Hematopoietic multipotent progenitor cell treated with erythropoietin and hydrocortisone succinate and interleukin-3 and kit ligand, for 15 days (in vitro differentiated cells): ENCODE results near the gene GATA2.

Source experiments
- DNase-seq: peaks from one replicate; pipeline ENCODE4 v3.0.0-alpha.2; 2015; ENCODE audit warnings: low spot score

Gene GATA2

DNA sequence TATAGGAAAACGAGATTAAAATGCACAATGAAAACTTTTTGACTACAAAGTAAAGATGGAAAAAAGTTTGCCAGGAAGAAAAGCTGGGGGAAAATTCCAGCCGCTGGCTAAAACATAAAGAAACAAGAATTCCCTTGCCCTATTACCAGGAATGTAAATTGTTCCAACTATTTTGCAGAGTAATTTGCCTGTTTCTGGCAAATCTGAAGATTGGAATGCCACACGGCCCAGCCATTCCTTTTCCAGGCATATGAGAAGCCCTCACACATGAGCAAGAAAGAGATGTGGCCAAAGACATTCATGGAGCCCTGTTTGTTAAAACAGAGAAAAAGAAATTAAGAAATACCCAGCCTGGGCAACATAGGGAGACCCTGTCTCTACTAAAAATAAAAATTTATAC lies 8.4 kb upstream of the GATA2 start:
- no peak for DNase-seq

DNA sequence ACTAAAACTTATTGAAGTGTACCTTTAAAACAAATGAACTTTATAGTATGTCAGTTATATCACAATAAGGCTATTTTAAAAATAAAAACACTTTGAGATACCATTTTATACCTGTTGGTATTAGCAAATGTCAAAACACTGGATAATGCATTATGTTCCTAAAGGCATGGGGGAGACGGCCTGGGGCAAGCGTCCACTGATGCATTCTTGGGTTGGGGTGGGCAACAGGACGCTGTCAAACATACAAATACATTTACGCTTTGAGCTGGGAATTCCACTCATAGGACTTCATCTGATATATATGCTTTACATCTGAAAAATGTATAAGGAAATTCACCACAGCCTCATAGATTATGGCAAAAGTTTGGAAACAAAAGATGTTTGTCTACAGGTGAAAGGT lies 7.6 kb upstream of the GATA2 start:
- no peak for DNase-seq

DNA sequence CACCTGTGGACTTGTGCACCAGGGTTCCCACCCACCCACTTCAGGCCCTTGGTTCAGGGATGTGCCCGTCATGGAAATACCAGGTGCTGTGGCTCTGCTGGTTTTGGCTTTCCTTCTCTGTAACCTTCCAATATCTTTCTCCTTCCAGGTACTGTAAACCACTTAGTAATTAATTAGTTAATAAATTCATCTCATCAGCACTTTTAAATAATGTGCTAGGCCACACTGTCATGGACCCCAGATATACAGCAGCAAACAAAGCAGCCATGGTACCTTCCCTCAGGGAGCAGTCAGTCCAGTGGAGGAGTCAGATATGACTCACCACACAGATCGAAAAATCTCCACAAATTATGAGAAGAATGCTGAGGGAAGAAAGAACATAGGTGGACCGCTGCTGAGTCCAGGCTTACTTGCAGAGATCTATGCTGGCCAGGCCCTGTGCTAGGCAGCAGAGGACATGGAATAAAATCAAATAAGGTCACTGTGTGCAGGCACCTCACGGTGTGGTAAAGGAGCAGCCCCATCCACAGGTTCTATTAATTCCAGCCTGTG lies 6.8 kb upstream of the GATA2 start:
- no peak for DNase-seq

DNA sequence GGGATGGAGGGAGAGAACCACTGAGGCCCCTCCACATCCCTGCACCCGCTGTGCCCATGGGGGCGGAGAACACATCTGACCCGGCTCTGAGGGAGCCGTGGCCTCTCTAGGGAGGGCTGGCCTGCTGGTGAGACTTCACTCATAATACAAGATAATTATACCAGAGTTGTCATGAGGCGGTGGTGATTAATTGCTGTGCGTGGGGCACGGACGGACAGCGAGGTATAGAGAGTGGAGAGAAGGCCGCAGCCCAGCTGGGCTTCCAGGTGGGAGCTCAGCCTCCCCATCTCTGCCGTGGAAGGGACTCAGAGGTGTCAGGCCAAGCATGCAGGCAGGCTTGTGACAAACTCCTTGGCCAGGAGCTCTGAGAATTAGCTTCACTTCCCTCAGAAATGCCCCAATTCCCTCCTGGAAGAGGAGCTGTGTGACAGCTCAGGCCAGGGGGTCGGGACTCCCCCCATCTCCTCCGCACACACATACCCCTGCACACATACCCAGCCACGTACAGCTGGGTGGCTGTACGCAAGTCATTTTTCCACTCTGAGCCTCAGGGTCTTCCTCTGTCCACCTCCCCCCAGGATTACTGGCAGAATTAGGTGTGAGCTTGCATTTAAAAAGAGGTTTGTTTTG lies 6.0 kb upstream of the GATA2 start:
- no peak for DNase-seq

DNA sequence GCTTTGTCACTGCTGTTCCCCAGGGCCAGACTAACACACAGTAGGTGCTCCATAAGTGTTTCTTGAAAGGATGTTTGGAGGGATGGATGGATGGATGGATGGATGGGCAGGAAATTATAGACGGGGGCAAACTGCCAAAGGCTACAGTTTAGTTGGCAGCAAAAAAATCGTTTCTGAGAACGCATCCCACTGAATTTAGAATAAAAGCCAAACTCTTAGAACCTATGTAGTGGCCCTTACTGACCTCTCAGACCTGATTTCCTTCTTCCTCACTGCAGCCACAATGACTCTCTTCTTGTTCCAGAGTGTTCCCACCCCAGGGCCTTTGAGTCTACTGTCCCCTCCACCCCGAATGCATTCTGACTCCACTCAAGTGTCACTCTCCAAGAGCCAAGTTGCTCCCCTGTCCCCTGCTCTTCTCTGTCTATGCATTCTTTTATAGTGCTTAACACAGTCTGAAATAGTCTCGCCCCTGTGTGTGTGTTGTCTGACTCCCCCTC lies 5.2 kb upstream of the GATA2 start:
- no peak for DNase-seq

DNA sequence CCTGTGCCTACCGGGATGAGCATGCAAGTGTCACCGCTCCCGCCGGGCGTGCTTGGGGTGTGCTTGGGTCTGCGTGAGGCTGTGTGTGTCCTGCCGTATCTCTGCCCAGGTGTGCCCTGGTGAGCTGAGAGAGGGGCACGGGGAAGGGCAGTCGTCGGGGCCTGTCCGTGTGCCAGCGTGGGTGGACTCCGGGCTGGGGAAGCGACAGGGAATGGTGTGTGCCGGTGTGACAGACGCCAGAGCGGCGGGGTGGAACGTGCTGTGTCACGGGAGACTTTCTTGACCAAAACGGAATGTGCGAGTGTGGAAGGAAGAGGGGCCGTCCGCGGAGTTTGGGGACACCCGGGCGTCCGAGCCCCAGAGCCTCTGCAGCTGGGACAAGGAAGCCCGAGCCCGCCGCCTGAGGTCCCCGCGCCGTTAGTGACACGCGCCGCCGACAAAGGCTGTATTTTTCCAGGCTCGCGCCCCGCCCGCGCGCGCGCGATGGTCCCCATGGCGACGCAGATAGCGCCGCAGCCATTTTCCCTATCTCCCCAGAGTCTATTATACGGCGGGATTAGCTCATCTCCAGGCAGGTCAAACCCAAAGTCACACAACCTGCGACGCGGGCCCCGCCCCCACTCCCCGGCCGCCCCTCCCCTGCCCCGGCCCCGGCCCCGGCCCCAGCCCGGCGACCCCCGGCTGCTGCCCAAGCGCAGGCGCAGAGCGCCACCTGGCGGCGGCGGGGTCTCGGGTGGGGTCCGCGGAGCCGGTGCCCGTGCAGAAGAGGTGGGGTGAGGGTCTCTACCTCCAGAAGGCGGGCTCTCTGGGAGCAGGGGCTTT lies 4.5 kb upstream of the GATA2 start:
- peak; percentile 80 for DNase-seq

DNA sequence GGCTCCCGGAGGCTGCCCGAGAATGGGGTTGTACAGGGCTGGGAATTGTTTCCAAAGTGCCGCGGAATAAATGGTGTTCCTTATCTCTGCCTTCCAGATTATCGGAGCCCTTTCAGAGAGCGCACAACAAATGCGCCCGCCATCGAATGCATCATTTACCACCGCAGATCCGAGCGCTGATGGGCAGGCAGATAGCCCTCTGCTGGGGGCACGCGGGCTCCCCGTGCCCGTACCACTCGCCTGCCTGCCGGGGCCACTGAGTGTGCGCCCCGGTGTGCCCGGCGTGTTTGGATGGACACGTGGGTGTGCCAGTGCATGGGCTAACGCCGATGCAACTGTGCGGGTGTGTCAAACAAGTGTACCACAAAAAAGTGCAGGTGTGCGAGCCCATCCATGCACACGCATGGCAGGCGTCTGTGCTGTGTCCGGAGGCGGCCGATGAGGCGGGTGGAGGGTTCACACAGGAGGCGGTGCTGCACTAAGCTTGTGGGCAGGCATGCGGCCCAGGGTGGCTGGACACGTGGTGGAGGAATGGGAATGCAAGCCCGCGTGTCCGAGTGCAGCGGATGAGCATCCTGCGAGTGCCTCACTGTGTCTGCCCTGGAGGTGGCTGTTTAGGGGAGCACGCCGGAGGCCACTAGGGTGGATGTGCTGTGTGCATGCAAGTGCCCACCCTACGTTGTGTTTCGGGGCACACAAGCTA lies 3.8 kb upstream of the GATA2 start:
- DNase-seq, result no peak

DNA sequence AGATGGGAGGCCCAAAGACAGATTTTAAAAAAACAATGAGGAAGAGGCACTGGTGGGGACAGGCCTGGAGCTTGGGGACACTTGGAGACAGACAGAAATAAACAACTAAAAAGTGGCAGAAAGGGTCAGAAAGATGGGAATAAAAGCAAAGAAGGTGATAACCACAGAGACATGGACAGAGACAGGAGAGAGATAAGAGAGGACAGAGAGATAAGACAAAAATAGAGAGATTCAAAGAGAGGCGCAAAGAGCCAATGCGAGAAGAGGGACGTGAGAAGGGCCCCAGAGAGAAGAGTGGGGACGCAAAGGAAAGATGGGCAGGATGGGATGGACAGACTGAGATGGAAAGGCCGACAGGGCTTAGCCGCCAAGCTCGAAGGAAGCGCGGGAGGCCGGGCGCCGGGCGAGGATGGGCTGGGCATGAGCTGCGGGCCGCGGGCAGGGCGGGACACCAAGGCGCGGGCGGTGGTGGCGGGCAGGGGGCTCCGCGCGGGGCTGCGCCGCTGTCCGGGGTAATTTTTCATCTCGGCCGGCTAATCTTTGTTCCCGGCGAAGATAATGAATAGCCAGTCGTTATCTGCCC lies 3.1 kb upstream of the GATA2 start:
- DNase-seq, result no peak

DNA sequence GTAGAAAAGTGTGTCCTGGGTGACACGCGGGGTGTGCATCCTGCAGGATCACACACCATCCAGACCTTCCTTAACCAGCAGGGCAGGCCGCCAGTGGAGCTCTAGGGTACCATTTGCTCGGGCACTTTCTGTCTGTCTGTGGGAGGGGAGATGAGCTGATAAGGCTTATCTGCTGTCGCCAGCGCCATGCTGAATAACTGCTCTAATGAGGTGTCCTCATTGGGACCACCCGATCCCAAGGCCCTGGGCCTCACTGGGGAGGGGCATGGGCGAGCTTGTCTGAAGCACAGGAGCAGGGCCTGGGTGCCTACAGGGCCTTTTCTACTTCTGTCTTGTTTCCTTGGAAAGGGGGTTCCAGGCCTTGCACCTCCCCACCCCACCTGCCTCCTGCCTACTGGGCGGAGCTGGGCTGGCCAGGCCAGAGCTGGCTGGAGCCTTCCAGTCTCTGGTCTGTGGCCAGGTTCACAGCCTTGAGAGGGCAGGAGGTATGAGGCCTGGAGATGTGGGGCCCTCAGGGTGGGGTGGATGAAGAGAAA lies 2.5 kb upstream of the GATA2 start:
- peak; percentile 18 for DNase-seq

DNA sequence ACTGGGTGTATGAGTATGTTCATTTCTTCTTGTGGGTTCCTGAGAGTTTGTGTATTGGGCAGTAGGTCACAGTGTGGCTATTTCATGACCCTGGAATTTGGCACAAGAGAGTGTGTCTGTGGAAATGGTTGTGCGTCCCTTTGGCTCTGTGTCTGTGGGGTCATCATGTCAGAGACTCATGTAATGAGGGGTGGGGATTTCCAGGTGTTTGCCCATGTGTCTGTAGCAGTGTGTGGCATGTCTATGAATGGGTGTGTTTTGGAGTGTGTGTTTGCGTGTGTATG lies 1.3 kb upstream of the GATA2 start:
- no peak for DNase-seq

DNA sequence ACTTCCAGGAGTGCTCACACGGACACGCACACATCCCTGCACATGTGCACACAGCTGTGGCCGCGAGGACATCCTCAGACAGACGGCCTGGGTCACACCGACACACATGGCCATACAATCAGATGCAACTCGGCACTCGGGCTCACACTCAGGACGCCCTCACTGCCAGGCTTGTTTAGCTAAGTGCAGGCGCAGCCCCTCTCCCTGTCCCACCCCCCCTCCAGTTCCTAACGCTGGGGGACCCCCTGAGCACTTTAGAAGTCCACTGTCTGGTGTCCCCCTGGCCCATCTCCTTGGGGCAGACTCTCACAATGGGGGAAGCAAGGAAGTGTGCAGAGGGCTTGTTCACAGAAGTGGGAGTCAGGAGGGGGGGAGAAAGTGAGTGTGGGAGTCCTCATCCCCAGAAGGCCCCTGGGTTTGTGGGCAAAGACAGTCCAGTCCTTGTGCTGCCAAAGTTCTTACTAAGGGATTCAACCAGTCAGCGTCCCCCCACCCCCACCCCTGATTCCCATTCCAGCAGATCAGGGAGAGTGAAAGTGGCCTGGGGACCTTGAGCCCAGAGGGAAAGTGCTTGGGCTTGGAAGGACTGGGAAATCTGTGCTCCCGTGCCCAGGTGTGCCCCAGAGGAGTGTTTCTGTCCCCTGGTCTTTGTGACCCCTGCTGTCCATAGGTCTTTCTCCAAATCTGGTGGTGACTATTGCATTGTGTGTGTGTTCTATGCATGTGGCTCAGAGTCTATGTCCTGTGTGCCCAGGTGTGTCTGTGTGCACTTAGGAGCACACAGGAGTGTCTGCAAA lies 767 bp upstream of the GATA2 start:
- no peak for DNase-seq

DNA sequence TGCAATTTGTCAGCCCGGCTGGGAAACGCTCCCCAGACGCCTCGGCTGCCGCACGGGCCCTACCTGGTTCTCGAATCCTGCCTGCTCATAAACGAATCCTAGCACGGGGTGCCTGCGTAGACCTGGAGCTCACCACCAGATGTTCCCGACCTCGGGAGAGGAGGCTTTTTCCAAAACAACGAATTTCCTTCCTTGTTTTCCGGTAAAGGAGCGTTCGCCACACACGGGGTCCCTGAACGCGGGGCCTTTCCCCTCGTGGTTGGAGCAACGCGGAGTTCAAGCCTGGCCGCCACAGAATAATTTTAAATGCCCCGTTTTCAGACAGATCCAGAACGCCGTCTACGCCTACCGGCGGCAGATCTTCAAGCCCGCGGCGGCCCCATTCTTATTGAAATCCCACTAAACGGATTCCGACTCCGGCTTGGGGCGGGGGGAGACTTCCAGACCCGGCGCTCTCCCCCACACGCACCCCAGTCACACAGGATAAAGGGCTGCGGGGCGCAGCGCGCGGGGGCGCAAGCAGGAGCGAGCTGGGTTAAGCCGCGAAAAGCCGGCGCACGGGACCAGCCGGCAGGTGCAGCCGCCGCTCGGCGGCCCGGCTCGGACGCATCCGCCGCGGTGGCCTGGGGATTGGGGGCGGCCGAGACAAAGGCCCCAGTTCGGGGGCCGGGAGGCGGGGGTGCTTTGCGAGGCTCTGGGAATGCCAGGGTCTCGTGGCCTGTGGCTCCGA lies 895 bp downstream of the GATA2 start:
- DNase-seq, result peak; percentile 14

DNA sequence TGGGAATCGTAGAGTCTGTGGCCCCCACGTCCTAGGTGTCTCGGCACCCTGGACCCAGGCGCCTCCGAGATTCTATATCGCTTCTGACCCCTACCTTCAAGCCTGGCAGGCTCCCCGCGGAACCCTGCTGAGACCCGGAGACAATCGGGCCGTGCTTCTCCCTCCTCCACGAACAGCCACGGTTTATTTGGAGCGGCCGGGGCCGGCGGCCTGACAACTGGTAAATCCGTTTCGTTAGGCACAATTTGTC lies 1.4 kb downstream of the GATA2 start:
- DNase-seq, result no peak

DNA sequence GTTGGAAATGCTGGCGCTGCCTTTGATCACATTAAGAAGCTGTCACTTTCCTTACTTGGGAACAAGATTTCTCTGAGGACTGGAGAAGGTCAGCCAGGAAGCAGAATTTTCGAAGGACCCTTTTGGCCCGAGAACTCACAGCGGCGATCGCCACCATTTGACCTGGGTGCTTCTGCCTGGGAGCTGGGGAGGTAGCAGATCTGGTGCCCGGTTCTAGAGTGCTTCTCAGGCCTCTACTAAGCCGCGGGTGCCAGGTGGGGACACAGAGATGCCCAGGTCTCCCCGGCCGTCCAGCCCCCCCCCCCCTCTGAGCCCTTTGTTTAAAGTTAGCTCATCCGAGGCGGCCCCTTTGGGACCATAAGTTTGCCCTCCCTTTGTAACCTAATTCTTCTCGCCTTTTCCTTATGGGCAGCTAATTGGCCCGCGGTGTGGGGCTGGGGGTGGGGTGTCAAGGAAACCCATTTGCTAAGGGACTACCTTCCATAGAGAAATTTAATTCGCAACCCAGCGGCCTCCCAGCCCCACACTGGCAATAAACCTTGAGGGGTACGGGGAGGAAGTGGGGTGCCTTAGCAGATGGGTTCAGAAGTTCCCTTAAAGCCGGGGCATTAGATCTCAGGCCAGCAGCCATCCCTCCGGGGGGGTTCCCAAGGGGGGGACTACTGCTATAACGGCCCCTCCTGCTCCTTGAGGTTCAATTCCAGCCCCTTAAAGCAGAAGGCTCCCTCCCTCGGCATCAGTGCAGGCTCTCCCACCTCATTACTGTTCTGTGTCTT lies 1.9 kb downstream of the GATA2 start:
- DNase-seq, result peak; percentile 9

DNA sequence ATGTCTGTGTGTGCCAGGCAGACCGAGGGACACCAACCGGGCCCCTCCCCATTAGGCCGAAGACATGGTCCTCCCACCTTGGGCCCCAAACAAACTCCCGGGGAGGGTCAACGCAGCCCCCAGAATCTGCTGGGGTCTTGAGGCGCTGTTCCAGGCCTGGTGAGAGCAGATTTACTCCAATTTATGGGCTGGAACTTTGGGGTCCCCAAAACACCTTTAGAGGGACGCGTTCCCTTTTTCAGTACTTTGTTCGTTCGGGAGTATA lies 2.4 kb downstream of the GATA2 start:
- no peak for DNase-seq

DNA sequence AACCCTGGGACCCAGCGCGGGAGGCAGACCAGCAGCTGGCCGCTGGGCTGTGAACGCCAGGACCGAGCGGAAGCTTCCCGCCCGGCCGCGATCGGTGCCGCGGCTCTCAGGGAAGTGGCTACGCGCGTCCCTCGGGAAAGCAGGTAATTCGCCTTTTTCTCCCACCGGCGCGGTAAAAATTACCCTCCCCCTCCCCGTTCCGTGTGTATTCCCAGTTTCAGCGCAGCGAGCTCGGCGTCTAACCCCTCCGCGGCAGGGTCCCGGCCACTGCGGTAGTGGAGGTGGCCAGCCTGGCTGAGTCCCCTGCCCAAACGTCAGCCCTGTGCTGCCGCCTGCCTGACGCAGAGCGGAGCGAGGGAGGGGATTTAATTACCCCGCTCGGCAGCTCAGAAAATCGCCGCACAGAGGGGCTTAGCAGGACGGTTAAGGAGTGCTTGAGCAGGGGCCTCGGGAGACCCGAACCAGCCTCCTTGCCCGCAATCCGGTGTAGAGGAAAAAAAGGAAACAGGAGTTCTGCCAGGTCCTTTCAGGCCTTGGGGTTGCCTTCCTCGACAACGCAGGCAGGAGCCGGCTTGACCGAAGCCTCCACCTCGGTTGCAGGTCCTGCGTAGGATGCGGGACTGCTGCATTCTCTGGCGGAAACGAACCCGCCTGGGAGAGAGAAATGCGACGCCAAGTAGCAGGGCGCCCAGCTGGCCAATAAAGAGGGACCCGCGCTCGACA lies 2.9 kb downstream of the GATA2 start:
- DNase-seq, result peak; percentile 25

DNA sequence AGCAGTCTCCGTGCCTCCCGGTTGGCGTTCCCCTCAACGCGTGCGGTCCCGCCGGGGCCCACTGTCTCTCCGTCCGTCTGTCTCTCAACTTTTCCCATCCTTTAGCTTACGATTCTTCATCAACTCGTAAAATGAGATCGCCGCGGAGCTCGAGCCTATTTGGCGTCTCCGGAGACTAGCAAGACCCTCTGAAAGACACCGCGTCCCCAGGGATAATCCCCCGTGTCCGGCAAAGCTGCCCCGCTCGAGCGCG lies 3.4 kb downstream of the GATA2 start:
- no peak for DNase-seq

DNA sequence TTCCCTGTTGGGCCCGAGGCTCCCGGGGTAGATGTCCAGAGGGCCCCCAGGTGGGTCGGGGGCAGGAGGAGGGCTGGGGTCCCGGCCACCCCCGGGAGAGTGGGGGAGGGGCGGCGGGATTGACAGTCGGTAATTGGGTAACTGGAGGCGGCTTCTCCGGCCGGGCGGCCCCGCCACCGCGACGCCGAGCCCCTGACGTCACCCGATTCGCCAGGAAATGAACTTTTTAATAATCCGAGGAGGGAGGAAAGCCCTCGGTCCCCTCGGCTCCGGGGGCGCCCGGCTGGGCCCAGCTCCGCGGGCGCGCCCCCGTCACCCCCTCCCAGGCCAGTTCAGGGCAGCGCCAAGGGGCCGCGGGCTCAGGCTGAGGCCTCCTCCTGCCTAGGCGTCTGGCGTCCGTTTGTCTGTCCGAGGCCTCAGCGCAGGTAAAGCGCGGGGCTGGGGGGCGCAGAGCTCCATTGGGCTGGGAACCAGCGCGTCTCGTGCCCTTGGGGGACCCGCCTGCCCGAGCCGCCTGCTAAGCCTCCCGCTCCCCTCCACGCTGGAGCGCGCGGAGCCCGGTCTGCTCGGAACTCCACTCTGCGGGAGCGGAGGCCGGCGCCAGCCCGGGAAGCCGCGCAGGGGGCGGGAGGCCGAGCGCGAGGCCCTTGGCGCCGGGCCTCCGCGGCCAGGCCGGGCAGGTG lies 3.9 kb downstream of the GATA2 start:
- DNase-seq, result no peak

DNA sequence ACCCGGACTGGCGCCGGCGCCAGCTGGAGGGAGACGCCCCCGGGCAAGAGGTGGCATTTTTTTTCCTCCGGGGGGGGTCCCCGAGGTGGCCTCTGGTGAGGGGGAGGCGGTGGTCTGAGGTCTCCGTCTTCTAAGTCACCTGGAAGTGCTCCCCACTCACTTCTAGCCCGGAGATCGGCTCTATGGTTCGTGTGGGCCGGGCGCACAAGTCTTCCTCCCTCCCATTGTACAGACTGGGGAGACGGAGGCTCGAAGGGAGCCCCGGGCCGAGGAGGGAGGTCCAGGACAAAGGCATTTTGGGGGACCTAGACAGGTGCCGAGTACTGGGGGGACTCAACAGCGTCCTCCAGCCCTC lies 4.4 kb downstream of the GATA2 start:
- DNase-seq, result no peak
